DOHH2 (cell line): Measurements from ENCODE around the gene ARID1B.
"Not testable (repeated sequence)": the region's sequence is repeated elsewhere in the genome, so short reads cannot be mapped to it uniquely, and the experiment has no call there.

ENCODE experiments used
- H3F3A ChIP-seq: fragments of 200-600 bp; sonication (generic), shearing (Covaris generic); 2 replicates; pipeline ENCODE4 v1.6.0; 2016; ENCODE audit warnings: antibody characterized with exemption, mild to moderate bottlenecking; ENCODE audit not compliant: control insufficient read depth, insufficient read depth
- H3K27ac ChIP-seq: fragments of 200-600 bp; sonication (generic); 2 replicates; pipeline ENCODE4 v1.5.1; 2014; ENCODE audit warnings: low read depth, mild to moderate bottlenecking, low read length, moderate library complexity
- H3K27me3 ChIP-seq: fragments of 200-600 bp; sonication (generic); 2 replicates; pipeline ENCODE4 v1.6.1; 2014; ENCODE audit warnings: mild to moderate bottlenecking, low read length, mixed read lengths; ENCODE audit not compliant: control insufficient read depth
- H3K36me3 ChIP-seq: fragments of 200-600 bp; sonication (generic); 2 replicates; pipeline ENCODE4 v1.6.1; 2014; ENCODE audit warnings: mild to moderate bottlenecking, low read length, moderate library complexity, mixed read lengths; ENCODE audit not compliant: control insufficient read depth
- H3K4me1 ChIP-seq: fragments of 200-600 bp; sonication (generic); 2 replicates; pipeline ENCODE4 v1.6.1; 2014; ENCODE audit warnings: mild to moderate bottlenecking, low read length, mixed read lengths; ENCODE audit not compliant: control insufficient read depth
- H3K4me2 ChIP-seq: fragments of 200-600 bp; sonication (generic); 2 replicates; pipeline ENCODE4 v1.6.0; 2014; ENCODE audit warnings: mild to moderate bottlenecking, low read length, moderate library complexity
- H3K4me3 ChIP-seq: fragments of 200-600 bp; sonication (generic); 2 replicates; pipeline ENCODE4 v1.5.1; 2014; ENCODE audit warnings: mild to moderate bottlenecking, low read length, mixed read lengths
- H3K79me2 ChIP-seq: fragments of 200-600 bp; sonication (generic); 2 replicates; pipeline ENCODE4 v1.6.1; 2014; ENCODE audit warnings: mild to moderate bottlenecking, low read length, mixed read lengths; ENCODE audit not compliant: control insufficient read depth
- H3K9me2 ChIP-seq: fragments of 200-600 bp; sonication (generic); replicated peaks from 2 replicates; pipeline ENCODE4 v1.6.1; 2014; ENCODE audit warnings: mild to moderate bottlenecking, low read length, mixed read lengths; ENCODE audit not compliant: control insufficient read depth
- H3K9me3 ChIP-seq: fragments of 200-600 bp; sonication (generic); 2 replicates; pipeline ENCODE4 v1.6.1; 2014; ENCODE audit warnings: antibody characterized with exemption, low read length, mixed read lengths; ENCODE audit not compliant: control insufficient read depth, insufficient read depth
- H4K20me1 ChIP-seq: fragments of 200-600 bp; sonication (generic); 2 replicates; pipeline ENCODE4 v1.6.0; 2014; ENCODE audit warnings: low read depth, mild to moderate bottlenecking, antibody characterized with exemption, low read length, moderate library complexity; ENCODE audit not compliant: control insufficient read depth, insufficient read depth
- EZH2phosphoT487 ChIP-seq: fragments of 200-600 bp; sonication (generic); IDR thresholded peaks from 2 replicates; pipeline ENCODE4 v1.6.1; 2017; ENCODE audit warnings: borderline replicate concordance, mild to moderate bottlenecking, antibody characterized with exemption, low read length, moderate library complexity, mixed read lengths
- TF ChIP-seq, protein P1 (sequence below): fragments of 200-600 bp; sonication (generic); IDR thresholded peaks from one replicate; pipeline ENCODE4 v1.5.1; 2014; ENCODE audit warnings: antibody characterized with exemption, mild to moderate bottlenecking, low read depth, low read length; ENCODE audit not compliant: poor library complexity, severe bottlenecking

The ARID1B gene

DNA sequence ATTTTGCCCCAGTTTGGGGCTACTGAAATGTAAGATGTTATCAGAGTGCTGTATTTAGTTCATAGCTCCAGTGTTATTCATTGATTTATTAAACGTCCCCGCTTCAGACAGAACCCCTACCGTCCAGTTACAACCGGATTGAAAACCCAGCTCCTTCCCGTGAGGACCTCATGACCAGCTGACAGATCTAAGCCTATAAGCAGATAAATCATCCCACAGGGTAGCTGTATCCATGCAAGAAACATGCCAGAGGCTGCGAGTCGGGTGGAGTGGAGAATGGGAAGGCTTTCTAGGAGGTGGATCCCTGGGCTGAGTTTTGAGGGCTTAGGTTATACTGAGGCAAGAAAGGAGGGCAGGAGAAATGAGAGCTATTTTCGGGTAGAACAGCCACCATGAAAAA lies 260.0 kb downstream of the ARID1B start:
- Histone ChIP-seq H4K20me1 (peaks cover 13% of the 10 kb centered on the region), H3K36me3 (peaks cover 14% of the 10 kb centered on the region), H3K27me3 (no peaks in the 10 kb centered on the region), H3K79me2 (peaks cover 51% of the 10 kb centered on the region), H3K27ac (no peak overlapping the region), H3K4me2 (no peak overlapping the region), H3K4me3 (no peak overlapping the region), H3K4me1 (peaks cover 28% of the 10 kb centered on the region), H3K9me3 (no peaks in the 10 kb centered on the region), H3F3A (peaks cover 9% of the 10 kb centered on the region; the same call in 1 of the 2 replicates), H3K9me2 (no peaks in the 10 kb centered on the region)
- TF ChIP-seq, protein P1, sequence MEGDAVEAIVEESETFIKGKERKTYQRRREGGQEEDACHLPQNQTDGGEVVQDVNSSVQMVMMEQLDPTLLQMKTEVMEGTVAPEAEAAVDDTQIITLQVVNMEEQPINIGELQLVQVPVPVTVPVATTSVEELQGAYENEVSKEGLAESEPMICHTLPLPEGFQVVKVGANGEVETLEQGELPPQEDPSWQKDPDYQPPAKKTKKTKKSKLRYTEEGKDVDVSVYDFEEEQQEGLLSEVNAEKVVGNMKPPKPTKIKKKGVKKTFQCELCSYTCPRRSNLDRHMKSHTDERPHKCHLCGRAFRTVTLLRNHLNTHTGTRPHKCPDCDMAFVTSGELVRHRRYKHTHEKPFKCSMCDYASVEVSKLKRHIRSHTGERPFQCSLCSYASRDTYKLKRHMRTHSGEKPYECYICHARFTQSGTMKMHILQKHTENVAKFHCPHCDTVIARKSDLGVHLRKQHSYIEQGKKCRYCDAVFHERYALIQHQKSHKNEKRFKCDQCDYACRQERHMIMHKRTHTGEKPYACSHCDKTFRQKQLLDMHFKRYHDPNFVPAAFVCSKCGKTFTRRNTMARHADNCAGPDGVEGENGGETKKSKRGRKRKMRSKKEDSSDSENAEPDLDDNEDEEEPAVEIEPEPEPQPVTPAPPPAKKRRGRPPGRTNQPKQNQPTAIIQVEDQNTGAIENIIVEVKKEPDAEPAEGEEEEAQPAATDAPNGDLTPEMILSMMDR, result no peak
- no peak for TF ChIP-seq EZH2phosphoT487

DNA sequence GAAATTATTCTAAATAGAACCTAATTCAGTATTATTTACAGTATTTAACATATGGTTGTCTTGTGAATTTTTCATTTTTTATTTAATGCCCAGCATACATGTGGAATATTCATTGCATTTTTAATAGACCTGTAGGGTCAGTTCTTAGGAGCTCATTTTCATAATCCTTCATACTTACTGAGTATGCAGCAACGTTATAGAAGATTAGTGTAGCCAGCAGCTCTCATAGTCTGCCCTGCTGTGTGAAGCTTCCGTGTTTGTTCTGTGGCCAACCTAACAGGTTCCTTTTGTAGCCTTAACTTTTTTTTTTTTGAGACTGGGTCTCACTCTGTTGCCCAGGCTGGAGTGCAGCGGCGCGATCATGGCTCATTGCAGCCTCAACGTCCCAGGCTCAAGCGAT lies 261.4 kb downstream of the ARID1B start:
- H3K9me2 ChIP-seq, result no peaks in the 10 kb centered on the region
- no peaks in the 10 kb centered on the region for H3K9me3 ChIP-seq
- no peak overlapping the region for H3K4me3 ChIP-seq
- TF ChIP-seq EZH2phosphoT487, result no peak
- TF ChIP-seq, protein P1, result no peak
- H3K4me1 ChIP-seq, result peaks cover 14% of the 10 kb centered on the region
- H3K36me3 ChIP-seq, result peaks cover 16% of the 10 kb centered on the region
- no peak overlapping the region for H3K4me2 ChIP-seq
- H3F3A ChIP-seq, result peaks cover 5% of the 10 kb centered on the region; the same call in 1 of the 2 replicates
- no peaks in the 10 kb centered on the region for H3K27me3 ChIP-seq
- H3K79me2 ChIP-seq, result peaks cover 41% of the 10 kb centered on the region
- H4K20me1 ChIP-seq, result peaks cover 13% of the 10 kb centered on the region
- no peak overlapping the region for H3K27ac ChIP-seq

DNA sequence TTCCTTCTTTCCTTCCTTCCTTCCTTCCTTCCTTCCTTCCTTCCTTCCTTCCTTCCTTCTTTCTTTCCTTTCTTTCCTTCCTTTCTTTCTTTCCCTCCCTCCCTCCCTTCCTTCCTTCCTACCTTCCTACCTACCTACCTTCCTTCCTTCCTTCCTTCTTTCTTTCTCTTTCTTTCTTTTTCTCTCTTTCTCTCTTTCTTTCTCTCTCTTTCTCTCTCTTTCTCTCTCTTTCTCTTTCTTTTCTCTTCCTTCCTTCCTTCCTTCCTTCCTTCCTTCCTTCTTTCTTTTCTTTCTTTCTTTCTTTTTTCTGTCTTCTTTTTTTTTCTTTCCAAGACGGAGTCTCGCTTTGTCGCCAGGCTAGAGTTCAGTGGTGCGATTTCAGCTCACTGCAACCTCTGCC lies 262.5 kb downstream of the ARID1B start:
- Histone ChIP-seq H3K36me3 (peaks cover 17% of the 10 kb centered on the region), H3K79me2 (peaks cover 37% of the 10 kb centered on the region)
- H3K4me3 ChIP-seq, H3K9me2 ChIP-seq, H4K20me1 ChIP-seq, H3K27me3 ChIP-seq, H3K4me2 ChIP-seq, H3F3A ChIP-seq, H3K4me1 ChIP-seq, H3K27ac ChIP-seq, H3K9me3 ChIP-seq: not testable (repeated sequence)

DNA sequence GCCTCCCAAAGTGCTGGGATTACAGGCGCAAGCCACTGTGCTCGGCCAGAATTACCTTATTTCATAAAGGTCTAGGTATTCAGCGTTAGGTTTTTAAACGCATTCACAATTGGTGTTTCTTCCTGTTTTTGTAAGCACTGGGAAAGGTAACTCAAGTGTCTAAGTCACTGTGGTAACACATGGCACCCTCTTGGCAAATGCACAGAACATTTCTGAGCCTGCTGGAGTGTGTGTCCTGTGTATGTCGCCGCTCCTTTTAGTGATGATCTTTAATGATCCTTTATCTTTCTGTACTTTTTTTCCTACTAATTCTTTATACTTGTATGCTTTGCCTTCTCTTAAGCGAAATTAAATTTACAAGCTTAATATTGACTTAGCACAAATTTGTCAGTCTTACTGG lies 263.0 kb downstream of the ARID1B start:
- Histone ChIP-seq H3F3A (no peaks in the 10 kb centered on the region; the same call in 1 of the 2 replicates), H3K27ac (no peak overlapping the region), H3K9me3 (no peaks in the 10 kb centered on the region), H3K27me3 (no peaks in the 10 kb centered on the region), H3K4me2 (no peak overlapping the region), H4K20me1 (peaks cover 4% of the 10 kb centered on the region; the same call in 1 of the 2 replicates), H3K4me1 (no peaks in the 10 kb centered on the region), H3K9me2 (no peaks in the 10 kb centered on the region), H3K4me3 (no peak overlapping the region), H3K36me3 (peaks cover 17% of the 10 kb centered on the region), H3K79me2 (peaks cover 31% of the 10 kb centered on the region)
- TF ChIP-seq, protein P1, result no peak
- TF ChIP-seq EZH2phosphoT487, result no peak
